G401 (cell line): Measurements from ENCODE around the gene FLRT1. TPM values are rescaled to one million over a fixed set of nuclear protein-coding genes. Genes with fewer than 3 reads are reported as not detected.

Experiments used
- DNase-seq: peaks from one replicate; pipeline ENCODE4 v3.0.0-alpha.2; 2015; ENCODE audit warnings: low spot score
- in situ Hi-C: cut with HindIII; loops from 2 replicates; pipeline ENCODE4 v1.10.0; 2016; ENCODE audit warnings: low sequenced_read_pairs, mixed read lengths
- total RNA-seq: library from RNA; depleted of rRNA; stranded (reverse); fragments of >200 nt; shearing (Covaris generic); gene quantifications from 2 replicates; pipeline ENCODE4 v1.2.3, GENCODE V29; 2014; rRNA removed

Gene FLRT1
- total RNA-seq, 1 experiment from 2014 or later, result not detected

GRCh38 chr11:64076758-64077157 is 41.0 kb downstream of the FLRT1 start:
- no peak for DNase-seq
- in situ Hi-C loops, result no loop called here

GRCh38 chr11:64077607-64078006 is 41.9 kb downstream of the FLRT1 start:
- in situ Hi-C loops, result no loop called here
- no peak for DNase-seq

- DNase-seq, result no peak
- in situ Hi-C loops, result no loop called here
These were observed 42.6 kb downstream of the FLRT1 start for GRCh38 chr11:64078284-64078683.

- no peak for DNase-seq
- in situ Hi-C loops, result no loop called here
These were observed 43.2 kb downstream of the FLRT1 start for GRCh38 chr11:64078905-64079304.

GRCh38 chr11:64080390-64080789 is 44.7 kb downstream of the FLRT1 start:
- no peak for DNase-seq
- in situ Hi-C loops, result no loop called here

- in situ Hi-C loops, result no loop called here
- no peak for DNase-seq
These were observed 46.2 kb downstream of the FLRT1 start for GRCh38 chr11:64081745-64082442.

- in situ Hi-C loops, result no loop called here
- DNase-seq, result no peak
These were observed 47.8 kb downstream of the FLRT1 start for GRCh38 chr11:64083398-64084080.

GRCh38 chr11:64084146-64084950 is 48.6 kb downstream of the FLRT1 start:
- in situ Hi-C loops, result no loop called here
- DNase-seq, result no peak

GRCh38 chr11:64084951-64085710 is 49.4 kb downstream of the FLRT1 start:
- no peak for DNase-seq
- in situ Hi-C loops, result no loop called here

Other genes with a start within 250 kb of the FLRT1 start
- 96.4 and 96.8 TPM in 2 replicates for gene SPINDOC, start 222.5 kb upstream of the FLRT1 start, total RNA-seq
- gene MARK2, start 196.8 kb upstream of the FLRT1 start, total RNA-seq, result 21.0 and 22.5 TPM in 2 replicates
- 53.3 and 54.9 TPM in 2 replicates for gene RCOR2, start 118.8 kb upstream of the FLRT1 start, total RNA-seq
- 44.2 and 50.7 TPM in 2 replicates for gene NAA40, start 96.9 kb upstream of the FLRT1 start, total RNA-seq
- 499 and 536 TPM in 2 replicates for gene COX8A, start 61.3 kb upstream of the FLRT1 start, total RNA-seq
- gene OTUB1, start 49.5 kb upstream of the FLRT1 start, total RNA-seq, result 123 and 143 TPM in 2 replicates
- 85.0 and 93.2 TPM in 2 replicates for gene MACROD1, start 130.2 kb downstream of the FLRT1 start, total RNA-seq
- gene STIP1, start 150.2 kb downstream of the FLRT1 start, total RNA-seq, result 241 and 363 TPM in 2 replicates
- gene FERMT3, start 170.8 kb downstream of the FLRT1 start, total RNA-seq, result 5.9 TPM in 1 of 2 replicates, not detected in the other
- 28.9 and 46.2 TPM in 2 replicates for gene TRPT1, start 190.3 kb downstream of the FLRT1 start, total RNA-seq
- gene NUDT22, start 190.3 kb downstream of the FLRT1 start, total RNA-seq, result 33.3 and 34.2 TPM in 2 replicates
- 10.3 and 24.1 TPM in 2 replicates for gene DNAJC4, start 194.6 kb downstream of the FLRT1 start, total RNA-seq
- gene VEGFB, start 198.7 kb downstream of the FLRT1 start, total RNA-seq, result 14.6 and 27.0 TPM in 2 replicates
- 20.6 and 27.8 TPM in 2 replicates for gene FKBP2, start 205.2 kb downstream of the FLRT1 start, total RNA-seq
- gene PPP1R14B, start 211.0 kb downstream of the FLRT1 start, total RNA-seq, result 293 and 394 TPM in 2 replicates
- 59.3 and 62.7 TPM in 2 replicates for gene PLCB3, start 215.6 kb downstream of the FLRT1 start, total RNA-seq
- gene BAD, start 248.7 kb downstream of the FLRT1 start, total RNA-seq, result 146 and 183 TPM in 2 replicates
- 17.8 and 25.9 TPM in 2 replicates for gene GPR137, start 249.9 kb downstream of the FLRT1 start, total RNA-seq